Right ventricle myocardium superior (tissue), 1 donor: ENCODE measurements around the gene VSTM2L. TPM values are rescaled to one million over a fixed set of nuclear protein-coding genes. Genes with fewer than 3 reads are reported as not detected.

Source experiments
- ATAC-seq: fragments of 200-7000 bp; cut with Tn5 transposase; one replicate; pipeline ENCODE4 v1.9.1; 2020; ENCODE audit warnings: mild to moderate bottlenecking; ENCODE audit not compliant: poor library complexity
- DNase-seq: peaks from one replicate; pipeline ENCODE4 v3.0.0-alpha.2; 2020
- intact Hi-C: fragments of 100-400 bp; cut with DNase I; formaldehyde crosslinking; loops from one replicate; pipeline ENCODE4 v1.11.2; 2022
- total RNA-seq: library from RNA; stranded (reverse); fragmentation: NEBNext Ultra II Directional; extraction: Animal tissue kit (Norgen Biotek cat#: 25700); gene quantifications from one replicate; pipeline ENCODE4 v1.2.1, GENCODE V29; 2021
- donor health status: DM: no; HTN: yes; CAD: no; lungs with severe emphysema.

VSTM2L gene
- total RNA-seq, 1 donor from 2014 or later: 17.0 TPM

GRCh38 chr20:37929683-37930014 lies 26.7 kb downstream of the VSTM2L start:
- intact Hi-C loops: no loop called here
- DNase-seq (no peak), ATAC-seq (no peak)

- ATAC-seq: no peak
- intact Hi-C loops: no loop called here
- DNase-seq: no peak
These were observed 28.4 kb downstream of the VSTM2L start for GRCh38 chr20:37931153-37931922.

DNA sequence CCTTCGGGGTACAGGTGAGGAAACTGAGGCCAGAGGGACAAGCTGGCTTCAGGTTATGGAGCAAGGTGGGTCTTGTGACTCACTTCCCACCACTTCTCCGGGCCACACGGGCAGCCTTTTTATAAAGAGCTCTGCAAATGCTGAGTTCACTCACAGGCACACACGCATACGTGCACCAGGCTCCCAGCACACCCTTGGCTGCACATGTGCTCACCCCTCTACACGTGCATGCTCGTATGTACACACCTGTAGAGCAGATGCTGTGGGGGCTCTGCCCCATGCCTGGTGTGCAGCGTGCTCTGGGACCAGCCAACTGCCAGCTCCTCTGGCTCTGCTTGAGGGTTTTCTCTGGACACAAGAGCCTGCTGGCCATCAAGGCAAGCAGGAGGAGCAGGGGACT lies 29.1 kb downstream of the VSTM2L start:
- DNase-seq: no peak
- intact Hi-C loops: no loop called here
- ATAC-seq: no peak

- intact Hi-C loops: no loop called here
- DNase-seq: no peak
- no peak for ATAC-seq
These were observed 30.0 kb downstream of the VSTM2L start for GRCh38 chr20:37932919-37933318.

- DNase-seq: no peak
- intact Hi-C loops: no loop called here
- no peak for ATAC-seq
These were observed 31.1 kb downstream of the VSTM2L start for GRCh38 chr20:37933786-37934633.

- no peak for ATAC-seq
- intact Hi-C loops: no loop called here
- DNase-seq: no peak
These were observed 31.9 kb downstream of the VSTM2L start for GRCh38 chr20:37934634-37935375.

DNA sequence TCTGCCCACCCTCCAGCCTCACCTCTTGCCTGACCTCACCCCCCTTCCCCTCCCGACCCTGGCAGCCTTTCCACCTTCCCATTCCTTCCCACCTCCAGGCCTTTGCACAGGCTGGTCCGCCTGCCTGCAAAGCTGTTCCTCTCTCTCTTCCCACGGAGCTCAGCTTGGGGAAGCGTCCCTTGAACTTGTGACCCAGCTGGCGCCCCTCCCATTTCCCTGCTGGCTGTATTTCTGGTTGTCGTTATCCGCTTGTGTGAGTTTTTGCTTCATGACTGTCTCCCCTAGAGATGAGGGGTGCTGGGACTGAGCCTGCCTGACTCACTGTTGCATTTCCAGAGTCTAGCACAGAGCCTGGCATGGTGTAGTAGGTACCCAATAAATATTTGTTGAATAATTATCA lies 32.5 kb downstream of the VSTM2L start:
- intact Hi-C loops: no loop called here
- no peak for DNase-seq
- ATAC-seq: no peak

- intact Hi-C loops: no loop called here
- no peak for ATAC-seq
- no peak for DNase-seq
These were observed 33.1 kb downstream of the VSTM2L start for GRCh38 chr20:37936041-37936440.

DNA sequence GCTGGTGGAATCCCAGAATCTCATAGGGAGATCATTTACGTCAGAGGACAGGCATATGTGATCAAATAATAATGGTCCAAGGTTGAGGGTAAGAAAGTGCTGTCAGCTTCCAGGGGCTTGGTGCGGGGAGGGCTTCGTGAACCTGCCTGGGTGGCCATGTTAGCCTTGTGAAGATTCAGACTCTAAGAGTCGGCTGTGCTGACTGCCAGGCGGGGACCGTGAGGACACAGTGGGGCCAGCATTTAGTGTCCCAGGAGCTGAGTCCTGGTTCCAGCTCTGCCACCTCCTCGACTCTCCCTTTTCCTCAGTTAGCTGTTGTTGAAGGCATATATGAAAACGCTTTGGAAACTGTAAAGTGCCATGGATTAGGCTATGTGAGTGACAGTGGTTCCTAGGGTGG lies 33.5 kb downstream of the VSTM2L start:
- DNase-seq: no peak
- intact Hi-C loops: no loop called here
- ATAC-seq: no peak

DNA sequence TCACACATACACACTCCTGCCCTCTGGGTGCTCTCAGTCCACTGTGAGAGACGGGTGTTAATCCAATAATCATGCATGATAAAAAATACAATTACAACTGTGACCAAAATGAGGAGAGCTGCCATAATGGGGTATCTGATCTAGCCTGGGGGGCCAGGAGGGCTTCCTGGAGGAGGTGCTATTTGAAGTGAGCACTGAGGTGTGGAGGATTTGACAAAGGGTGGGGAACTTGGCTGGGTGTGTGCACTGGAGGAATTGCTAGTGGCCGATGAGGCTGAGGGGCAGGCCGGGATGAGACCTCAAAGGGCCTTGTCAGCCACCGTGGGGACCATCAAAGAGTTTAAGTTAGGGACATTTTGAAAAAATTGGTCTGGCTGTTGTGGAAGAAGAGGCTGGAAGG lies 34.8 kb downstream of the VSTM2L start:
- intact Hi-C loops: no loop called here
- DNase-seq: no peak

GRCh38 chr20:37938181-37938750 lies 35.3 kb downstream of the VSTM2L start:
- ATAC-seq: no peak
- intact Hi-C loops: no loop called here
- no peak for DNase-seq

More for the DNA sequence above, 34.8 kb downstream of the VSTM2L start:
- no peak for ATAC-seq

GRCh38 chr20:37938954-37939353 lies 36.0 kb downstream of the VSTM2L start:
- ATAC-seq (no peak), DNase-seq (no peak)
- intact Hi-C loops: no loop called here

DNA sequence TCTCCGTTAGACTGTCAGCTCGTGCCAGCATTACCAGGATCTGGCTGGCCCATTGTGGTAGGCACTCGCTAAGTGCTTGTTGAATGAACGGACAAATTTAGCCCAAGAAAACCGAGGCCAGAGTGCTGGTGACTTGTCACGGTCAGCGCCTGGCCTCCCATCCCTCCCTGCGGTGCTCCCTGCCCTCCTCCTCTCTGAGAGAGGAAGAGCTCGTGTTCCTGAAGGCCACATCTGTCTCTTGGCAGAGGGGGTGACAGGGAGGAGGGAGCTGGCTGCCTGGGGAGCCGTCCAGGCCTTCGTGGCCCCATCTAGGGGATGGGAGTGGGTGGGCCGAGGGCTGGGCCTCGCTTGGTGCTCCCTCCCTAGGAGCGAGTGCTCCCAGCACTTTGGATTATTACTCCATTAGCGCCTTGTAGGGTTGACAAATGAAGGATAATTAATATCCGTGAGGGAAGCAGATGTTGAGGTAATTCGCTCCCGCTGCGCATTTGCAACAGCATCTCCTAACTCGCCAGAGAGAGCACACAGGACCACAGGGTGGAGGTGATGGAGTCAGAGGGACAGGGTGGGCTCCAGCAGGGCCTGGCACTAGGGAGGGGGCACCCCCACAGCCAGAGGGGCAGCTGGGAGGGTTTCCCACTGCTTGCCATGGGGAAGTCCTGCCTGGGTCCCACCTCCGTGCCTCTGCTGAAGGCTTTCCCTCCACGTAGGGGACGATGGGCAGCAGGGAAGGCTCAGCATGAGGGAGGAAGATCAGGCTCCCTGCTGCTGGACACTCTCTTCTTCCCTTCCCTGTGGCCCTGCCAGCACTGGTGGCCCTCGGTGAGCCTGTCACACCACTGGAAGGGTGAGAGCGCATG lies 37.0 kb downstream of the VSTM2L start:
- DNase-seq: no peak
- ATAC-seq: no peak
- intact Hi-C loops: no loop called here

DNA sequence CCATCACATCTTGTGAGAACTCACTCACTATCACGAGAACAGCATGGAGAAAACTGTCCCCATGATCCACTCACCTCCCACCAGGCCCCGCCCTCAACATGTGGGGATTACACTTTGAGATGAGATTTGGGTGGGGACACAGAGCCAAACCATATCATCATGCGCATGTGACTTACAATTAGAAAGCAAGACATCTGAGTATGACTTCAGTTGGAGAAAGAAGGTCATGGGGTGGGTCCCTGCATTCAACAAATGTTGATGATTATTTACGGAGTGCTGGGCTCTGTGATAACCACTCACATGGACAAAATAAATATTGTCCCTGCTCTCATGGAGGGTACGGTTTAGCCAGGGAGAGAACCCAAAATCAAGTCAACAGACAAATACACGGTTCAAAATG lies 37.9 kb downstream of the VSTM2L start:
- intact Hi-C loops: no loop called here
- DNase-seq (no peak), ATAC-seq (no peak)

GRCh38 chr20:37941332-37941731 lies 38.4 kb downstream of the VSTM2L start:
- ATAC-seq (no peak), DNase-seq (no peak)
- intact Hi-C loops: no loop called here

DNA sequence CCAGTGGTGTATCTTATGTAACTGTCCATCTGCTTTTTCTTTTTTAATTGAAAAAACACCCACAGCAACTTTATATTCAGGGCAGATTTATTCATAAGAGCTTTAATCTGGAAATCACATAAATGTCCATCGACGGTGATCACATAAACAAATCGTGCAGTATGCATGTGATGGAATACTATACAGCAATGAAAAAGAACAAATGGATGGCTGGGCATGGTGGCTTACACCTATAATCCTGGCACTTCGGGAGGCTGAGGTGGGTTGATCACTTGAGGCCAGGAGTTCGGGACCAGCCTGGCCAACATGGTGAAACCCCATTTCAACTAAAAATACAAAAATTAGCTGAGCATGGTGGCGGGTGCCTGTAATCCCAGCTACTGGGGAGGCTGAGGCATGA lies 39.1 kb downstream of the VSTM2L start:
- ATAC-seq (no peak), DNase-seq (no peak)
- intact Hi-C loops: no loop called here

DNA sequence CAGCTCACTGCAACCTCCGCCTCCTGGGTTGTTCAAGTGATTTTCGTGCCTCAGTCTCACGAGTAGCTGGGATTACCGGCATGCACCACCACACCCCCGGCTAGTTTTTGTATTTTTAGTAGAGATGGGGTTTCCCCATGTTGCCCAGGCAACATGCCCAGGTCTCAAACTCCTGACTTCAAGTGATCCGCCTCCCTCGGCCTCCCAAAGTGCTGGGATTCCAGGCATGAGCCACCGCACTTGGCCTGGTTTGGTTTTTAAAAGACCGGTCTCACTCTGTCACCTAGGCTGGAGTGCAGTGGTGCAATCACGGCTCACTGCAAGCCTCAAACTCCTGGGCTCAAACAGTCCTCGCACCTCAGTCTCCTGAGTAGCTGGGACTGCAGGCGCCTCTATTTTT lies 40.1 kb downstream of the VSTM2L start:
- DNase-seq: no peak
- intact Hi-C loops: no loop called here
- ATAC-seq: no peak
